ENCODE results near the gene TINCR.

The TINCR gene

DNA sequence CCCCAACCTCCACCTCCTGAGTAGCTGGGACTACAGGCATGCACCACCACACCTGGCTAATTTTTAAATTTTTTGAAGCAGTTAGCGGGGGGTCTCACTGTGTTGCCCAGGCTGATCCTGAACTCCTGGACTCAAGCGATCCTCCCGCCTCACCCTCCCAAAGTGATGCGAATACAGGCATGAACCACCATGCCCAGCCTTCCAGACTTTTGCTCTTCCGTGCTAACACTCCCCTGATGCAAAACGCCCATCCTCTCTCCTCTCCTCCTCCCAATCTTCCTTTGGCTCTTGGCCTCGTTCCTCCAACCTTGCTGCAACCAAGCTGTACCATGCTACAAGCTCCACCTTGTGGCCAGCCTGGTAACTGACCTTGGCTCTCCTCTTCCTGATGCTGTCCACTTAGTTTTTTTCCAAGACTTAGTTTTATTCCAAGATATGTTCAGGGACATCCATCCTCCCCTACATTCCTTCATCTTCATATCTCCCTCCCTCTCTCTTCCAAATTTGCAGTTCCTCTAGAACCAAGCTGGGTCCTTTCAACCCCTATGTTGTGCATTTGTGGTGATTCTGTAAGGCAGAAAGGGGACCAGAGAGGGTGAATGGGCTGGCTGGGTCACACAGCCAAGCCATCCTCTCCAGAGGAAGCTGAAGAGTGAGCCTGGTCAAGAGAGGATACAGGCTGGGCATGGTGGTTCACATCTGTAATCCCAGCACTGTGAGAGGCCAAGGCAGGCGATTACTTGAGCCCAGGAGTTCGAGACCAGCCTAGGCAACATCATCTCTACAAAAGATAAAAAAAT lies 32.8 kb downstream of the TINCR start:
- ATAC-seq: no peak
- no peak for TF ChIP-seq ZFP30 (CRISPR knock-in tag; IDR thresholded peaks at IDR 0.05)
- no peak for TF ChIP-seq ZFP3 (CRISPR knock-in tag; IDR thresholded peaks at IDR 0.05)
- TF ChIP-seq, protein P1, sequence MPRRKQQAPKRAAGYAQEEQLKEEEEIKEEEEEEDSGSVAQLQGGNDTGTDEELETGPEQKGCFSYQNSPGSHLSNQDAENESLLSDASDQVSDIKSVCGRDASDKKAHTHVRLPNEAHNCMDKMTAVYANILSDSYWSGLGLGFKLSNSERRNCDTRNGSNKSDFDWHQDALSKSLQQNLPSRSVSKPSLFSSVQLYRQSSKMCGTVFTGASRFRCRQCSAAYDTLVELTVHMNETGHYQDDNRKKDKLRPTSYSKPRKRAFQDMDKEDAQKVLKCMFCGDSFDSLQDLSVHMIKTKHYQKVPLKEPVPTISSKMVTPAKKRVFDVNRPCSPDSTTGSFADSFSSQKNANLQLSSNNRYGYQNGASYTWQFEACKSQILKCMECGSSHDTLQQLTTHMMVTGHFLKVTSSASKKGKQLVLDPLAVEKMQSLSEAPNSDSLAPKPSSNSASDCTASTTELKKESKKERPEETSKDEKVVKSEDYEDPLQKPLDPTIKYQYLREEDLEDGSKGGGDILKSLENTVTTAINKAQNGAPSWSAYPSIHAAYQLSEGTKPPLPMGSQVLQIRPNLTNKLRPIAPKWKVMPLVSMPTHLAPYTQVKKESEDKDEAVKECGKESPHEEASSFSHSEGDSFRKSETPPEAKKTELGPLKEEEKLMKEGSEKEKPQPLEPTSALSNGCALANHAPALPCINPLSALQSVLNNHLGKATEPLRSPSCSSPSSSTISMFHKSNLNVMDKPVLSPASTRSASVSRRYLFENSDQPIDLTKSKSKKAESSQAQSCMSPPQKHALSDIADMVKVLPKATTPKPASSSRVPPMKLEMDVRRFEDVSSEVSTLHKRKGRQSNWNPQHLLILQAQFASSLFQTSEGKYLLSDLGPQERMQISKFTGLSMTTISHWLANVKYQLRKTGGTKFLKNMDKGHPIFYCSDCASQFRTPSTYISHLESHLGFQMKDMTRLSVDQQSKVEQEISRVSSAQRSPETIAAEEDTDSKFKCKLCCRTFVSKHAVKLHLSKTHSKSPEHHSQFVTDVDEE (CRISPR knock-in tag; IDR thresholded peaks at IDR 0.05): no peak
- TF ChIP-seq ZNF565 (CRISPR knock-in tag; conservative IDR thresholded peaks at IDR 0.05; ENCODE audit: low read depth): no peak
- TF ChIP-seq OSR1 (CRISPR knock-in tag; IDR thresholded peaks at IDR 0.05): no peak

- no peak for ATAC-seq
- TF ChIP-seq BACH2 (CRISPR knock-in tag; IDR thresholded peaks at IDR 0.05; ENCODE audit: borderline replicate concordance) (no peak), ESRRG (CRISPR knock-in tag; IDR thresholded peaks at IDR 0.05) (no peak), ZNF565 (CRISPR knock-in tag; conservative IDR thresholded peaks at IDR 0.05; ENCODE audit: low read depth) (no peak), RARB (CRISPR knock-in tag; IDR thresholded peaks at IDR 0.05) (no peak), ISL1 (CRISPR knock-in tag; IDR thresholded peaks at IDR 0.05) (no peak), ZFP3 (CRISPR knock-in tag; IDR thresholded peaks at IDR 0.05) (no peak), TCF4 (CRISPR knock-in tag; IDR thresholded peaks at IDR 0.05; ENCODE audit: borderline replicate concordance) (no peak), ZNF8 (CRISPR knock-in tag; IDR thresholded peaks at IDR 0.05) (no peak)
Measured at GRCh38 chr19:5533257-5533656, 34.5 kb downstream of the TINCR start.

GRCh38 chr19:5530701-5531100 lies 37.1 kb downstream of the TINCR start:
- no peak for TF ChIP-seq TCF4 (CRISPR knock-in tag; IDR thresholded peaks at IDR 0.05; ENCODE audit: borderline replicate concordance)
- no peak for TF ChIP-seq POU6F1 (CRISPR knock-in tag; IDR thresholded peaks at IDR 0.05; ENCODE audit: borderline replicate concordance, low read depth)
- no peak for TF ChIP-seq ZNF565 (CRISPR knock-in tag; conservative IDR thresholded peaks at IDR 0.05; ENCODE audit: low read depth)
- ATAC-seq: no peak

- no peak for ATAC-seq
- TF ChIP-seq ZNF8 (CRISPR knock-in tag; IDR thresholded peaks at IDR 0.05) (no peak), ISL1 (CRISPR knock-in tag; IDR thresholded peaks at IDR 0.05) (no peak), RARB (CRISPR knock-in tag; IDR thresholded peaks at IDR 0.05) (no peak), BACH2 (CRISPR knock-in tag; IDR thresholded peaks at IDR 0.05; ENCODE audit: borderline replicate concordance) (no peak), ZC3H10 (CRISPR knock-in tag; IDR thresholded peaks at IDR 0.05) (no peak), ZNF70 (CRISPR knock-in tag; IDR thresholded peaks at IDR 0.05) (no peak), GLIS3 (CRISPR knock-in tag; IDR thresholded peaks at IDR 0.05) (no peak), CSDC2 (CRISPR knock-in tag; IDR thresholded peaks at IDR 0.05) (no peak), ARNTL (CRISPR knock-in tag; IDR thresholded peaks at IDR 0.05; ENCODE audit: borderline replicate concordance, low read depth) (no peak), ZFP30 (CRISPR knock-in tag; IDR thresholded peaks at IDR 0.05) (no peak), PPARA (CRISPR knock-in tag; IDR thresholded peaks at IDR 0.05; ENCODE audit: borderline replicate concordance) (no peak), TOX (CRISPR knock-in tag; IDR thresholded peaks at IDR 0.05; ENCODE audit: borderline replicate concordance) (no peak), ZFP3 (CRISPR knock-in tag; IDR thresholded peaks at IDR 0.05) (no peak), OSR1 (CRISPR knock-in tag; IDR thresholded peaks at IDR 0.05) (no peak), ZNF565 (CRISPR knock-in tag; conservative IDR thresholded peaks at IDR 0.05; ENCODE audit: low read depth) (no peak)
- TF ChIP-seq, protein P2, sequence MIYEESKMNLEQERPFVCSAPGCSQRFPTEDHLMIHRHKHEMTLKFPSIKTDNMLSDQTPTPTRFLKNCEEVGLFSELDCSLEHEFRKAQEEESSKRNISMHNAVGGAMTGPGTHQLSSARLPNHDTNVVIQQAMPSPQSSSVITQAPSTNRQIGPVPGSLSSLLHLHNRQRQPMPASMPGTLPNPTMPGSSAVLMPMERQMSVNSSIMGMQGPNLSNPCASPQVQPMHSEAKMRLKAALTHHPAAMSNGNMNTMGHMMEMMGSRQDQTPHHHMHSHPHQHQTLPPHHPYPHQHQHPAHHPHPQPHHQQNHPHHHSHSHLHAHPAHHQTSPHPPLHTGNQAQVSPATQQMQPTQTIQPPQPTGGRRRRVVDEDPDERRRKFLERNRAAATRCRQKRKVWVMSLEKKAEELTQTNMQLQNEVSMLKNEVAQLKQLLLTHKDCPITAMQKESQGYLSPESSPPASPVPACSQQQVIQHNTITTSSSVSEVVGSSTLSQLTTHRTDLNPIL (CRISPR knock-in tag; IDR thresholded peaks at IDR 0.05; ENCODE audit: low read depth): no peak
- TF ChIP-seq, protein P3, sequence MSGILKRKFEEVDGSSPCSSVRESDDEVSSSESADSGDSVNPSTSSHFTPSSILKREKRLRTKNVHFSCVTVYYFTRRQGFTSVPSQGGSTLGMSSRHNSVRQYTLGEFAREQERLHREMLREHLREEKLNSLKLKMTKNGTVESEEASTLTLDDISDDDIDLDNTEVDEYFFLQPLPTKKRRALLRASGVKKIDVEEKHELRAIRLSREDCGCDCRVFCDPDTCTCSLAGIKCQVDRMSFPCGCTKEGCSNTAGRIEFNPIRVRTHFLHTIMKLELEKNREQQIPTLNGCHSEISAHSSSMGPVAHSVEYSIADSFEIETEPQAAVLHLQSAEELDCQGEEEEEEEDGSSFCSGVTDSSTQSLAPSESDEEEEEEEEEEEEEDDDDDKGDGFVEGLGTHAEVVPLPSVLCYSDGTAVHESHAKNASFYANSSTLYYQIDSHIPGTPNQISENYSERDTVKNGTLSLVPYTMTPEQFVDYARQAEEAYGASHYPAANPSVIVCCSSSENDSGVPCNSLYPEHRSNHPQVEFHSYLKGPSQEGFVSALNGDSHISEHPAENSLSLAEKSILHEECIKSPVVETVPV (CRISPR knock-in tag; IDR thresholded peaks at IDR 0.05): no peak
Measured at GRCh38 chr19:5526691-5527090, 41.1 kb downstream of the TINCR start.
